Stimulated activated CD4-positive, alpha-beta T cell treated with anti-CD3 and anti-CD28 coated beads, Interleukin-1b, Interleukin-23, amount 100 ng/mL, for 24 hours (primary cell): Measurements from ENCODE around the gene LRRTM2.
"Not testable (repeated sequence)": the region's sequence is repeated elsewhere in the genome, so short reads cannot be mapped to it uniquely, and the experiment has no call there.

Experiments used
- DNase-seq, 4 experiments: peaks; one replicate each; pipeline ENCODE4 v3.0.0-alpha.2; 2020; ENCODE audit warnings: low read depth in 4 of 4, low spot score in 1 of 4

LRRTM2 gene

GRCh38 chr5:138874771-138875551 is at the start of gene LRRTM2:
Gene LRRTM2 (minus strand): TSS chr5:138875335. CDS start chr5:138874911, 424 bp downstream.
- no peak for DNase-seq

GRCh38 chr5:138922494-138922893 is 47.4 kb upstream of the LRRTM2 start:
- no peak for DNase-seq

- DNase-seq = not testable (repeated sequence)
Measured at GRCh38 chr5:138921362-138921761, 46.2 kb upstream of the LRRTM2 start.

GRCh38 chr5:138920181-138920580 is 45.0 kb upstream of the LRRTM2 start:
- no peak for DNase-seq

- no peak for DNase-seq
Measured at GRCh38 chr5:138918686-138919085, 43.6 kb upstream of the LRRTM2 start.

- no peak for DNase-seq
Measured at GRCh38 chr5:138914338-138914737, 39.2 kb upstream of the LRRTM2 start.

- no peak for DNase-seq
Measured at GRCh38 chr5:138913773-138914172, 38.6 kb upstream of the LRRTM2 start.

- DNase-seq = no peak
Measured at GRCh38 chr5:138912093-138912492, 37.0 kb upstream of the LRRTM2 start.

GRCh38 chr5:138911441-138911840 is 36.3 kb upstream of the LRRTM2 start:
- no peak for DNase-seq

GRCh38 chr5:138910546-138911185 is 35.5 kb upstream of the LRRTM2 start:
- no peak for DNase-seq

- DNase-seq = no peak
Measured at GRCh38 chr5:138909734-138910133, 34.6 kb upstream of the LRRTM2 start.

GRCh38 chr5:138905541-138905940 is 30.4 kb upstream of the LRRTM2 start:
- no peak for DNase-seq

- DNase-seq = no peak
Measured at GRCh38 chr5:138903130-138903775, 28.1 kb upstream of the LRRTM2 start.

- no peak for DNase-seq
Measured at GRCh38 chr5:138901716-138902115, 26.6 kb upstream of the LRRTM2 start.

GRCh38 chr5:138900281-138900965 is 25.3 kb upstream of the LRRTM2 start:
- peak in 1 of 4 experiments; percentile 13 for DNase-seq

- no peak for DNase-seq
Measured at GRCh38 chr5:138898742-138899141, 23.6 kb upstream of the LRRTM2 start.

- DNase-seq = no peak
Measured at GRCh38 chr5:138898299-138898698, 23.2 kb upstream of the LRRTM2 start.

GRCh38 chr5:138895918-138896317 is 20.8 kb upstream of the LRRTM2 start:
- no peak for DNase-seq

GRCh38 chr5:138890644-138891043 is 15.5 kb upstream of the LRRTM2 start:
- DNase-seq = no peak

- no peak for DNase-seq
Measured at GRCh38 chr5:138889994-138890393, 14.9 kb upstream of the LRRTM2 start.

GRCh38 chr5:138884554-138884953 is 9.4 kb upstream of the LRRTM2 start:
- no peak for DNase-seq

GRCh38 chr5:138884094-138884493 is 9.0 kb upstream of the LRRTM2 start:
- no peak for DNase-seq
